ENCODE results near the gene CYP27B1.

GRCh38 chr12:57777911-57778310, 11.0 kb upstream of the CYP27B1 start:
- TF ChIP-seq CTCF (IDR thresholded peaks at IDR 0.05) (no peak), POLR2A (IDR thresholded peaks at IDR 0.05) (no peak)

All from breast epithelium (tissue), 3 donors.